Measurements from ENCODE around the gene MGMT. TPM values are rescaled to one million over a fixed set of nuclear protein-coding genes. Genes with fewer than 3 reads are reported as not detected.

The MGMT gene
- total RNA-seq, 2 experiments from 2014 or later: 15.4 to 16.7 TPM

DNA sequence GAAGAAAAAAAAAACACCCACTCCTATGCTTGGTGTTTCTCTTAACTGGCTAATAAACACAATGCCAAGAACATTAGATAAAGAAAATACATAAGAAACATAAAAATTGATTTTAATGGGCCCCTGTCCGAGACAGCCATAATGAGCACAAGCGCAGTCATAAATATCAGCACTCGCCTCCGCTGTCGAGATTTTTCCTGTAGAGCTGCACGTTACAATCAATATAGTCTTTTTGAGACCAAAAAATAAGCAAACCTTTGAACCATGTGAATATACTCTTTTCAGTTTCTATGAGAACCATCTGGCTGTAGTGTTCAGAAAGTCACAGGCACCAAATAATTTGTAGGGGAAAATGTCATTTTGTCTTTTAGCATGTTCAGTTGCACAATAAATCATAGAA, 70.1 kb downstream of the MGMT start:
- Mint-ChIP-seq H3K27ac (no peak overlapping the region), H3K4me1 (no peaks in the 10 kb centered on the region), H3K4me3 (no peak overlapping the region), H3K27me3 (no peaks in the 10 kb centered on the region), H3K9me3 (no peaks in the 10 kb centered on the region), H3K36me3 (ENCODE audit: low read depth) (peaks cover 6% of the 10 kb centered on the region)
- ChIA-PET CTCF (no interaction called here), POLR2A (no interaction called here)
- DNase-seq: no peak

DNA sequence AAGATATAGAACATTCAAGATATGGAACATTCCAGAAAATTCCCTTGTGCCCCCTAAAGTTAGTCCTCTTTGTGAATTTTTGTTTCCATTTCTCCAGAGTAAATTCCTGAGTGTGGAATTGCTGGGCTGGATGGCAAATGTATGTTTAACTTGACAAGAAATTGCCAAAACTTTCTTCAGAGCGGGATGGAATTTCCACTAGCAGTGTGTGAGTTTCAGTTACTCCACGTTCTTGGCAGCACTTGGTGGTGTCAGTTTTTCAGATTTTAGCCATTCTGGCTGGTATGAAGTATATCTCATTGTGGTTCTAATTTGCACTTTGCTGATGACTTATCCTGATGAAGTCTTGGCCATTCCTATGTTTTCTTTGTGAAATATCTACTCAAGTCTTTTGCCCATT, 71.2 kb downstream of the MGMT start:
- peaks cover 6% of the 10 kb centered on the region for H3K36me3 Mint-ChIP-seq (ENCODE audit: low read depth)

DNA sequence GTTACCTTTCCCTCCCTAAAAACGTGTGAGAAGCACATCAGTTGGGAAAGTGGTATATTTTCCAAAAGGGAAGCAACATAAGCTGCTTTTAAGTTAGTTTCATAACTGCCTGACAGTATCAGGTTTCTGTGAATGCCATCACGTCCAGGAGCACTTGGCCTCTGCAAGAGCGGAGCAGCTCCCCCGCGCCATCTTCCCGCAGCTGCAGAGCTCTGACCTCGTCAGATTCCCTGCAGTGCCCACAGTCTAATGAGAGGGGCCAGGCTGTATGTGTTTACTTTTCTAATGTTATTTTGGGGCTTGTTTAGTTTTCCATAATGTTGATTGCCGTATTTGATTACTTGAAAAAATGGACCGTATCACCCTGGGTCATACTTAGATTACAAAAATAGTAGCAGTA, 74.2 kb downstream of the MGMT start:
- CTCF ChIA-PET: no interaction called here
- Mint-ChIP-seq H3K36me3 (ENCODE audit: low read depth) (peaks cover 6% of the 10 kb centered on the region), H3K27ac (no peak overlapping the region), H3K27me3 (no peaks in the 10 kb centered on the region), H3K4me1 (no peaks in the 10 kb centered on the region), H3K4me3 (no peak overlapping the region), H3K9me3 (no peaks in the 10 kb centered on the region)
- no peak for DNase-seq
- POLR2A ChIA-PET: no interaction called here

More for the DNA sequence above, 71.2 kb downstream of the MGMT start:
- POLR2A ChIA-PET: no interaction called here
- H3K9me3 Mint-ChIP-seq: no peaks in the 10 kb centered on the region
- CTCF ChIA-PET: no interaction called here
- no peaks in the 10 kb centered on the region for H3K27me3 Mint-ChIP-seq
- no peak overlapping the region for H3K27ac Mint-ChIP-seq
- H3K4me3 Mint-ChIP-seq: no peak overlapping the region
- DNase-seq: no peak
- no peaks in the 10 kb centered on the region for H3K4me1 Mint-ChIP-seq

DNA sequence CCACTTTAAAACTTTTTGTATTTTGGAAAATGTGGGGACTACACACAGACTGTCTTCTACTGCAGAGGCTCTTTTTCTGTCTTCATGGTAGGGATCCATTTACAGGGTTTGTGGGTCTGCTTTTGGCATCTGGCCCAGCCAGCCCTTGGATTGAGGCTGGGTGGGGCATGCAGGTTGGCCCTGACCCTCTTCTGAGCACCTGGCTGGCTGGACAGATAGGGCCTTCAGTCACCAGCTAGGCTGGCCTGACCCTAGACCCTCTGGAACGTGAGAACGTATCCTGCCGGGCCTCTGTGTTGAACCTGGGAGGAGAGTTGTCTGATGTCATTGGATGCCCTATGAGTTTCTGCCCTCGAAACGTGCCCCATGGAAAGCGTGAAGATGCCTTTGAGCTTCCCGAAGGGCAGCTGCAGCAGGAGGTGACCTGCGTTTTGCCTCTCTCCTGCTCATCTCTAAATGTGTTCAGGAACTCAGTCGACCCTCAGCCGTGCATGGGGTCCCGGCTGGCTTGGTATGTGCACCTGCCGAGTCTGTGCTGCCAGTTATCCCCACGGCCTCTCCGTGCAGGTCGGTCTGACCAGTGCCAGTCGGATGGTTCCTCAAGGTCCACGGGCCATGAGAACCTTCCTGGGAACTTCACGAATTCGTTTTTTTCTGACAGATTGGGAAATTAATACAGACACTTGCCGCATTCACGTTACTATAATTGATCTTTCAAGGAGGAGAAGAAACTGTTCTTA, 74.9 kb downstream of the MGMT start:
- ChIA-PET CTCF (no interaction called here), POLR2A (no interaction called here)
- H3K9me3 Mint-ChIP-seq: no peaks in the 10 kb centered on the region
- peaks cover 6% of the 10 kb centered on the region for H3K36me3 Mint-ChIP-seq (ENCODE audit: low read depth)
- H3K27ac Mint-ChIP-seq: no peak overlapping the region
- H3K27me3 Mint-ChIP-seq: no peaks in the 10 kb centered on the region
- H3K4me3 Mint-ChIP-seq: no peak overlapping the region
- H3K4me1 Mint-ChIP-seq: no peaks in the 10 kb centered on the region
- no peak for DNase-seq

DNA sequence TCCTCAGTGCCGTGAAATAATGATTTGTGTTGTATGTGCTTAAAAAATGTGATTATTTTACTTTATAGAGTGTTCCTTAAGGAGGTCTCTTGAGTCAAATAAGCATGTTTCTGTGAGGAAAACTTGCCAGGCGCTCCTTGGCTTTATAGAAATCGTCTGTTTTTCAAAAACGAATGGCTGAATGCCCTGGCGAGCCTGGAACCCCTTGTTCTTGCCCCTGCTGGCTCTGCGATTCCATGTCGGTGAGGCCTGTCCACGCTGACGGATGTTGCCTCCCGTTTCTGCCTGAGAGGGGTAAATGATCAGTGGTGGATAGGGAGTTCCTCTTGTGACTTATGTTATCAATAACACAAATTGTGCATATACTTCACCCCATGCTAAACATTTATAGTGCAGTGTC, 75.5 kb downstream of the MGMT start:
- Mint-ChIP-seq H3K4me3 (no peak overlapping the region), H3K4me1 (no peaks in the 10 kb centered on the region), H3K27ac (no peak overlapping the region), H3K27me3 (no peaks in the 10 kb centered on the region), H3K9me3 (no peaks in the 10 kb centered on the region), H3K36me3 (ENCODE audit: low read depth) (peaks cover 3% of the 10 kb centered on the region)
- POLR2A ChIA-PET: no interaction called here
- no peak for DNase-seq
- CTCF ChIA-PET: no interaction called here

DNA sequence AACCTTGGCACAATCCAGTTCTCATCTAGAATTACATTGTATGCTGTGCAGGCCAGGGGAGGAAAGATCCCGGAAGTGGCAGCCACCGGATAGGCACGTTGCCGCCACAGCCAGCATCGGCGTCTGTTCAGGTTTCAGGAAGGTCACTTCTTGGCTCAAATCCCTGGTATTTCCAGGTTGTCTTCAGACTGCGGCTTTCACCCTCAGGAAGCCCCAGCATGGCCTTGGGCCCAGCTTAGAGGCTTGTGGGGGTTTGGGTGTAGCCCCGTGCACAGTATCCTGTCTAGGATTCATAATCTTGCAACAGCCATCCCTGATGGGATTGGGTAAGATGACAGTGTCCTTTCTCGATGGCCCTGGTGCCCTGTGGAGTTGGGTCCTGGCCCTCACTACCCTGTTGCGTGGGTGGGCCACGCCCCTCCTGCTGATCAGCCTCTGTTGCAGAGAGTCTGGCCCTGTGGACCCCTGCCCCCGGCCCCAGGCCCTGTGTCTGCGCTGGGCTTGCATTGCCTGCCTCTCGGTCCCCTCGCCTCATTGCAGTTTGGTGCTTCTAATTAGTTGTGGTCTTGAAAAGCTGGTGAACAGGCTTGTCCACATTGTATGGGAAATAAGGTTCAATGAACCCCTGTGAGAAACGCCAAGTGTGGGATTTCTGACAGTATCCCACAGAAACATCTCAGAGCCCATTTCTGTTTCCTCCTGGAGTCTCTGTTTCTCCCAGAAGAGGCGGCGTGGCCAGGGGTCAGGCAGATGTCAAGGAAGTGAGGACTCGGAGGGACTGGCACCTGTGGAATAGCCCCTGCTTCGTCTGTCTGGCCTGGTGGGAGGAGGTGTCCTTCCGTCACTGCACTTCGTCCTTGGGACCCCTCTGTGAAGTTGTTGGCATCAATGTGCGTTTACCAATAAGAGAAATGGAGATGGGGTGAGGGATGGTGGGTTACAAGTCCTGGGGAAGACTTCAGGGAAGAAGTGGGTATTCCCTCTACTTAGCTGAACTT, 77.5 kb downstream of the MGMT start:
- CTCF ChIA-PET: no interaction called here
- Mint-ChIP-seq H3K27ac (no peak overlapping the region), H3K36me3 (ENCODE audit: low read depth) (no peaks in the 10 kb centered on the region), H3K4me1 (no peaks in the 10 kb centered on the region), H3K27me3 (no peaks in the 10 kb centered on the region), H3K9me3 (no peaks in the 10 kb centered on the region), H3K4me3 (no peak overlapping the region)
- DNase-seq: no peak
- POLR2A ChIA-PET: no interaction called here

DNA sequence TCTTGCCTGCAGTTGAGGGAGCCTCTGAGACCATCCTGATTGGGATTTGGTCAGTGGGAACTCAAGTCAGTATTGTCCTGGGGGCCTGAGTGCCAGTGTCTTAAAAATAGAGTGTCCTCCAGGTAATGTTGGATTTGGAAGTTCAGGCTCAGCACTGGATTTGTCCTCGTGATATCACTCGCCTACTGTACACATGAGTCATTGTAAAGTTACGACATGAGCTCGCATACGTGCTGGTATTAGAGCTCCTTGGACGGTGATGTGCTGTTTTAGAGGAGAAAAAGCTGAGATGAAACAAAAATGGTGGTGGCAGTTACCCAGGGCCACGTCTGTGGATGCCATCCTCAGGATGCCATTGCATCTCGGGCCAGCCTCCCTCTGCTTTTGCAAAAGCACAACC, 78.2 kb downstream of the MGMT start:
- H3K36me3 Mint-ChIP-seq (ENCODE audit: low read depth): no peaks in the 10 kb centered on the region
- no peaks in the 10 kb centered on the region for H3K4me1 Mint-ChIP-seq
- no peaks in the 10 kb centered on the region for H3K27me3 Mint-ChIP-seq
- H3K9me3 Mint-ChIP-seq: no peaks in the 10 kb centered on the region
- no peak for DNase-seq
- CTCF ChIA-PET: no interaction called here
- no peak overlapping the region for H3K27ac Mint-ChIP-seq
- H3K4me3 Mint-ChIP-seq: no peak overlapping the region
- POLR2A ChIA-PET: no interaction called here

DNA sequence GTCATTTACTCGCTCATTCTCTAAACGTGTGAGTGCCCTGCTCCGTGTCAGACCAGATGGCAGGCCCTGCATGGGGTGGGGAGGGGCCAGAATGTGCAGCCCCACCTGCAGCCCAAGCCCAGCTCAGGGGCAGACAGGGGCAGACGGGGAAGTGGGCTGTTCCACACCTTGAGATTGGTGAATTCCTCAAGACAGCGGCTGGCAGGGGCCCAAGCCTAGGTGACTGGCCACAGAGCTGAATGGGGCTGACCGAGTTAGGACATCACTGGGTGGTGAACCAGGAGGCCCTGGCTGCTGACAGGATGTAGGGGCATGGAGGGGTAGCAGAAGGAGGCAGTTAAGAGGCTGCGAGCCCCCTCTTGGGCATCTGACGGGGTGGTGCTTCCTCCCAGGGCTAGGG, 79.1 kb downstream of the MGMT start:
- CTCF ChIA-PET: no interaction called here

DNA sequence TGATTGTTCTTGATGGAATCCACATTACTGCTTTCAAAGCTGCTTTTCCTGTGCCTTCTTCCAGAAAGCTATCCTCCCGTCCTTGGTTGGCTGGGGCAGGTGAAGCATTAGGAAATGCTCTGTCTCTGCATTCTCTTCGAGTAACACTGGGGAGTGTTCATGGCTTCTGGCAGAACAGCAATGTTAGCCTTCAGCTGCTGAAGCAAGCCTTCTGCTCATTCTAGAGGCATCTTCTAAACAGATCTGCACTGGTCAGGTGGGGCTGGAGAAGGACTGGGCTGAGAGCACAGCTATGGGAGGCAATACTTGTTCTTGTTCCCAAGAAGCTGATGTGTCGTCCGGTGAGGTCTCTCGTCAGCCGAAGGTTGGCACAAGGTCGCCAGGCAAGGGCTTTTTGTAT, 80.6 kb downstream of the MGMT start:
- ChIA-PET CTCF (no interaction called here), POLR2A (no interaction called here)
- H3K36me3 Mint-ChIP-seq (ENCODE audit: low read depth): no peaks in the 10 kb centered on the region
- H3K4me3 Mint-ChIP-seq: no peak overlapping the region
- no peaks in the 10 kb centered on the region for H3K27me3 Mint-ChIP-seq
- H3K27ac Mint-ChIP-seq: no peak overlapping the region
- H3K4me1 Mint-ChIP-seq: no peaks in the 10 kb centered on the region
- no peaks in the 10 kb centered on the region for H3K9me3 Mint-ChIP-seq
- no peak for DNase-seq

More for the DNA sequence above, 79.1 kb downstream of the MGMT start:
- H3K27ac Mint-ChIP-seq: no peak overlapping the region
- no peaks in the 10 kb centered on the region for H3K4me1 Mint-ChIP-seq
- H3K27me3 Mint-ChIP-seq: no peaks in the 10 kb centered on the region
- no peak overlapping the region for H3K4me3 Mint-ChIP-seq
- no peak for DNase-seq
- H3K36me3 Mint-ChIP-seq (ENCODE audit: low read depth): no peaks in the 10 kb centered on the region
- no peaks in the 10 kb centered on the region for H3K9me3 Mint-ChIP-seq
- POLR2A ChIA-PET: no interaction called here

DNA sequence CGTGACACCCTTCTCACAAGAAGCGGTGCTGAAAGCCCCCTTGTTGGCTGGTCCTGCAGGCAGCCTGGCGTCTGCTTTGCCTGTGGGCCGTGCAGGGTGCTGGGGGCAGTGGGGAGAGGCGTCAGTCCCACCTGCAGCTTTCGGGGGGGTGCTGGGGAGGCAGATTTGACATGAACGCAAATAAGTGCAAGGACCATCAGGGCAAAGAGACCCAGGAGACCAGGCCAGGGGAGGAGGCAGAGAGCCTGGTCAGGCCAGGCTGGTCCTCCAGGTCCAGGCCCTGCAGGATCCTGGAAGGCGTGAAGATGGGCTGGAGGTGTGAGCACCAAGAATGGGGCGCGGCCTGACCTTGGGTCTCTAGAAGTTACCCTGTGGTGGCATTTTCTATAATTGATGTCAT, 81.6 kb downstream of the MGMT start:
- POLR2A ChIA-PET: no interaction called here
- H3K27ac Mint-ChIP-seq: no peak overlapping the region
- H3K27me3 Mint-ChIP-seq: no peaks in the 10 kb centered on the region
- H3K9me3 Mint-ChIP-seq: no peaks in the 10 kb centered on the region
- CTCF ChIA-PET: no interaction called here
- no peaks in the 10 kb centered on the region for H3K4me1 Mint-ChIP-seq
- H3K36me3 Mint-ChIP-seq (ENCODE audit: low read depth): peaks cover 2% of the 10 kb centered on the region
- no peak overlapping the region for H3K4me3 Mint-ChIP-seq
- no peak for DNase-seq

DNA sequence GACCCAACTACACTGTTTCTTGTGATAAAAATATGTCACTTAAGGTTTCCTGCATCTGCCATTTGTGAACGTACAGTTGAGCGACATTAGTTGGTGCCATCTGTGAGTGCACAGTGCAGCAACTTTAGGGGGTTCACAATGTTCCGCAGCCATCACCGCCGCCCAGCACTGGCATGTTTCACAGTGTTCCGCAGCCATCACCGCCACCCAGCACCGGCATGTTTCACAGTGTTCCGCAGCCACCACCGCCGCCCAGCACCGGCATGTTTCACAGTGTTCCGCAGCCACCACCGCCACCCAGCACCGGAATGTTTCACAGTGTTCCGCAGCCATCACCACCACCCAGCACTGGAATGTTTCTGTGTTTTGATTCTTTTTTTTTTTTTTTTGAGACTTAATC, 83.0 kb downstream of the MGMT start:
- no peak overlapping the region for H3K4me3 Mint-ChIP-seq
- POLR2A ChIA-PET: no interaction called here
- H3K9me3 Mint-ChIP-seq: no peaks in the 10 kb centered on the region
- no peak for DNase-seq
- H3K27ac Mint-ChIP-seq: no peak overlapping the region
- CTCF ChIA-PET: no interaction called here
- H3K4me1 Mint-ChIP-seq: no peaks in the 10 kb centered on the region
- no peaks in the 10 kb centered on the region for H3K27me3 Mint-ChIP-seq
- peaks cover 2% of the 10 kb centered on the region for H3K36me3 Mint-ChIP-seq (ENCODE audit: low read depth)

DNA sequence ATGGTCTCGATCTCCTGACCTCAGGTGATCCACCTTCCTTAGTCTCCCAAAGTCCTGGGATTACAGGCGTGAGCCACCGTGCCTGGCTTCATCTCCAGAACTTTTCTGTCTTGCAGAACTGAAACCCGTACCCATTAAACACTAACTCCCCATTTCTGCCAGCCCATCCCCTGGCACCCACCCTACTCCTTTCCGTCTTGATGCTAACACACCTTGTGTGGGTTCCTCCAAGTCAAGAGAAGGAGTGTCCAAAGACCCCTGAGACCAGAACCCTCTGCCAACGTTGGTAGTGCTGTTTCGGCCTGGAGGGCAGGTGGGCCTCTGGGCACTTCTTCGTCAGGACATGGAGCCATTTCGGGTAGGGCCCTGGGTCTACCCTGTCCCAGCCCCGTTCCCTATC, 83.6 kb downstream of the MGMT start:
- CTCF ChIA-PET: no interaction called here
- Mint-ChIP-seq H3K36me3 (ENCODE audit: low read depth) (peaks cover 2% of the 10 kb centered on the region), H3K27me3 (no peaks in the 10 kb centered on the region), H3K4me1 (no peaks in the 10 kb centered on the region), H3K9me3 (no peaks in the 10 kb centered on the region), H3K27ac (no peak overlapping the region), H3K4me3 (no peak overlapping the region)
- DNase-seq: no peak
- POLR2A ChIA-PET: no interaction called here

DNA sequence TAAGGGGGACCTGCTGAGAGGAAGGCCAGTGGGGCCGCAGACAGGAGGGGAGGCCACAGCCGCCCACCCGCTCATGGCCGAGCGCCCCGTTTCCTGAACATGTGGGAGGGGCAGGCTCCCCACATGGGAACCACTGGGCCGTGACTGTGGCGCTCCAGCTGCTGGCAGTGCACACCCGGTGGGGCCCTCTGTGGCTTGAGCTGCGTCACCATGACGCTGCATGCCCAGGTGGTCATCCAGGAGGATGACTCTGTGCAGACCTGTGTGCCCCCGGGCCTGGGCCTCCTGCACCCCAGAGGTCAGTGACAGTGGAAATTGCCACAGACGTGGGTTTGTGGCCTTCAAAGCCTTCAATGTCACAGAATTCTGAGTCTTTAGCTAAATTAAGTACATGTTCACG, 85.1 kb downstream of the MGMT start:
- Mint-ChIP-seq H3K27me3 (no peaks in the 10 kb centered on the region), H3K27ac (no peak overlapping the region), H3K4me3 (no peak overlapping the region), H3K36me3 (ENCODE audit: low read depth) (peaks cover 2% of the 10 kb centered on the region), H3K9me3 (no peaks in the 10 kb centered on the region), H3K4me1 (no peaks in the 10 kb centered on the region)
- DNase-seq: no peak
- POLR2A ChIA-PET: no interaction called here
- CTCF ChIA-PET: no interaction called here

DNA sequence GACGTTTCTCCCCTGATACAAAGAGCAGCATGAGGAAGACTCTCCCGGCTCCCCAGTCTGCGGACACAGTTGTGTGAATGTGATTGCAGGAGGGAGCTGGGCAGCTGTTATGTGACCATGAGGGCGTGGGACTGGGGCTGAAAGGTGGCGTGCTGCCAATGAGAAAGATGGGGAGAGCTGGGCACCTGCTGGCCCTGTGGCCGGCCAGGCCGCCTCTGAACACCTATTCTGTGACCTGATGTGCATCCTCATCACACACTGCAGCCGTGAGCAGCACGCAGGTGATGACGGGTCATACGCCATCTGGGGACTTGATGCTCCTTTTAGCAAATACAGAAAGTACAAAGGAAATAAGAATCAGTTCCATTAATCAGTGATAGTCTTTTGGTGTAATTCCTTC, 86.9 kb downstream of the MGMT start:
- Mint-ChIP-seq H3K36me3 (ENCODE audit: low read depth) (peaks cover 2% of the 10 kb centered on the region), H3K4me3 (no peak overlapping the region), H3K4me1 (no peaks in the 10 kb centered on the region), H3K27me3 (no peaks in the 10 kb centered on the region), H3K27ac (no peak overlapping the region), H3K9me3 (peaks cover 4% of the 10 kb centered on the region)
- ChIA-PET CTCF (no interaction called here), POLR2A (no interaction called here)
- DNase-seq: no peak
